NCI-H1092 treated with DMSO at 0.1 percent for 48 hours (cell line): ENCODE data around the gene C6orf52.
"Not testable (repeated sequence)": the region's sequence is repeated elsewhere in the genome, so short reads cannot be mapped to it uniquely, and the experiment has no call there.

ENCODE experiments used
- DNase-seq: peaks from one replicate; lab custom pipeline; 2025; lab: John Stamatoyannopoulos, UW

The C6orf52 gene

GRCh38 chr6:10695086-10695657 is 756 bp upstream of the C6orf52 start:
- no peak for DNase-seq

DNA sequence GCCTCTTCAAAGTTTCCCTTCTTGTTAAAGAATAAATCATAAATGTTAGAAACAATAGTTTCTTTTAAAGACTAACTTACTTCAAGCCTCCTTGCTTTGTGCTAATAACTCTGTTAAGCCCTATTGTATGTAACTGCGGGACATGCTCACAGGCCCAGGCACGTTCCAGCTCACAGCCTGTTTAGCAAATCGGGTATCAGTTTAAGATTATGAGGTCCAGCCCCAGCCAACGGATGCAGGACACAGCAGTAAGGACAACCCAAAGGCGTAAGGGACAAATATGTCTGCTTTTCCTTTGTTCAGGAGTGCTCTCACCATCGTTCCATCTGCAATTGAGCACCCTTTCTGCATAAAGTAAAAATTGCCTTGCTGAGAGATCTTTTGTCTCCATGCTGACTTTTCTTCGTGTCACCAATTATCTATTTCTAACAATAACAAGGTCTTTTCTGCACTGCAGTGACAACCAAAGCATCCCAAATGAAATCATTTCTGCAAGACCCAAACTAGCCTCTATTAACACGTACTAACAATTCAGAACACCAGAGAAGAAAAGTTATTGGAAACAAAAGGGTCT is 1.4 kb downstream of the C6orf52 start:
- no peak for DNase-seq

DNA sequence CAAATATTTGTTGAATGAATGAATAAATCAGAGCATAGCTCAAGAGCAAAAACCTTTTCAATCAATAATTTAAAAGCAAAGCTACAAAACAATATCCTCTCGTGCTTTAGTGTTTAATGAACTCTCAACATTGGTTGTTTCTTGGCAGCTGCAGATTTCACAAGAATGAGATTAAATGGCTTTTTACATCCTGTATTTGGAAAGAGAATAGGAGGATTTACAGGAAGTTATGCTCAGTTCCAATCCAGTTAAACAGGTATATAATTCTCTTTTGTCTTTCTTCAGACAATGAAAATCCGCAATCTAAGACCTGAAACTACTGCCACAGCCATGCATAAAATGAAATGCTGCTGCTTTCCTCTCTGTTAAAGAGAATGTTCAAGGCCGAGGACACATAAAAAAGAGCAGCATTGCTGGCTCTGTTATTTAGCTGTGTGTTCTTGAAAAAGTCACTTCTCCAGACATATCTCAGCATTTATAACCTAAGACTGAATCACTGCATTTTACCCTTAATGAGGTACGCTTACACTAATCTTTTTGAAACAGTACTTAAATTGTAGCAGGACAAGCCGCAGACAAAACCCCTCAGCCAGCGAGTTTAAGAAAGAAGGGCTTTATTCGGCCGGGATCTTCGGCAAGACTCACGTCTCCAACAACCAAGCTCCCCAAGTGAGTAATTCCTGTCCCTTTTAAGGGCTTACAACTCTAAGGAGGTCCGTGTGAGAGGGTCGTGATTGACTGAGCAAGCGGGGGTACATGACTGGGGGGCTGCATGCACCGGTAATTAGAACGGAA is 3.6 kb downstream of the C6orf52 start:
- peak; percentile 20 for DNase-seq

- DNase-seq: no peak
These were observed 6.8 kb downstream of the C6orf52 start for GRCh38 chr6:10687582-10687981.

DNA sequence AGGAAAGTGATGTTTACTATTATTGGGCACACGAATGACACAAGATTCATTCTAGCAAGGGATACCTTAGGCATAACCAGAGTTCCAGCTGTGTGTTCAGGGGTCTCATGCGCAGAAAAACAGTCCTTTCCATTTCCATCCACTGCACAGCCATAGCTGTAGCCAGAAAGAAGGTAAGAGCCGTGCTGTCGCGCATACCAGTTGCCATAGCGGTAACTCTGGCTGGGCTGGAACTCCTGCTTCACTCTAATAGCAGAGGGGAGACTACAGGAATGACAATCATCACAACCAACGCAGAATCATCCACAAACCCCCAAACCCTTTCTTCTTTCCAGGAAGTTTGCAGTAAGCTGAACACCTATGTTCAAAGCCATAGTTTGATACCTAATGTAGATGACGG is 7.5 kb downstream of the C6orf52 start:
- no peak for DNase-seq

GRCh38 chr6:10685092-10685915 is 9.1 kb downstream of the C6orf52 start:
- DNase-seq: no peak

DNA sequence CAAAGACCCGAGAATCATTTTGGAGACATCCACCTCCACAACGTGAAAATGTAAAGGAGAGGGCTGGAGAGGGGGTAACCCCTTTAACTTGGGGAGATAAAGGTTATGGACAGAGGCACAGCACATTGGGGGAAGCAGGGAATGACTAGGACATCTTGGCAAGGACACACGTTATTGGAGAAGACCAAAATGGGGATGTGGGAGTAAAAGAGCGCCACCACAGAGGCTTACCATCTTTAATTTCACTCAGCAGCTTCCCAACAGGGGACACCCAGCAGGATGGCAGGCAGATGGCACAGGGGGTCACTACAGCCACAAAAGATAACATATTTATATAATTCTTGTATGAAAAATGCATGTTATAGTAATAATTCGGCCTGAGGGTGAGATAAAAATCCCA is 9.8 kb downstream of the C6orf52 start:
- DNase-seq: no peak

GRCh38 chr6:10682355-10682988 is 11.9 kb downstream of the C6orf52 start:
- no peak for DNase-seq

DNA sequence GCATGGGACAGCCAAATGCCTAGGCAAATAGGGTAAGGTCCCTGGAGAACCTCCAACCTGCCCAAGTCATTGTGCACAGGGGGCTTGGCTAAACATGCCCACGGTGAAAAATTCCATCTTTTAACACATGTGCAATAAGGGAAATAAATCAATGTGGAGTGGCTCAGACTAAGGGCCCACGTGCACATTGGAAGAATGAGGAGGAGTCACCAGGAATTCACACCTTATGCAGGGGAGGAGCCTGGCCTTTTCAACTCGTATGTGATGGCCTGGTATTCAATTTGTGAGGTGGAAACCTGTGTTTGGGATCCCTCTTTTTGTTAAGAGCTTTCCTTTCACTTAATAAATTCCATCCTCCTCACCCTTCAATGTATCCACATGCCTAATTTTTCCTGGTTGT is 12.6 kb downstream of the C6orf52 start:
- DNase-seq: no peak

DNA sequence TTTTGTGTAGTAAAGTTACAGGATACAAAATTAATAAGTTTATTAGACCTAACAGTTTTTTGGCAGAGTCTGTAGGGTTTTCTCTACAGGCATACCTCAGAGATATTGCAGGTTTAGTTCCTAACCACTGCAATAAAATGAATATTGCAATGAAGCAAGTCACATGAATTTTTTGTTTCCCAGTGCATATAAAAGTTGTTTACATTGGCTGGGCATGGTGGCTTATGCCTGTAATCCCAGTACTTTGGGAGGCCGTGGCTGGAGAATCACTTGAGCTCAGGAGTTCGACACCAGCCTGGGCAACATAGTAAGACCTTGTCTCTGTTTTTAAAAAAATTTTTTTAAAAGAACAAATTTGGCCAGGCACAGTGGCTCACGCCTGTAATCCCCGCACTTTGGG is 16.0 kb downstream of the C6orf52 start:
- no peak for DNase-seq

DNA sequence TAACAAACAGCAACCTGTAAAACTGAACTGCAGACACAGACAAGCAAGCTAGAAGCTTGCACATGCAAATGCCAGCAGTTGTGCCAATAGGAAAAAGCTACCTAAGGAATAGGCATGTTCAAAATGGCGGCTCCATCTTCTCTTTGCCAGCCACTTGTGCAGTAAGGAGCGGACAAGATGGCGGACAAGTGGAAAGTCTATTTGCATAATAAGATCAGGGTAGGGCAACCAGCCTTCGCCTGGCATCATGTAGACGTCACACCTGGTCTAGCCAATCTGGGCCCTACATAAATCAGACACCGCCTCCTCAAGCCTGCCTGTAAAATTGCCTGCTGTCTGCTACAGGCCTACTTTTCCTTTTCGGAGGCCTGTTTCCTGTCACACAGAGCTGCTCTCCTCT is 18.0 kb downstream of the C6orf52 start:
- DNase-seq: no peak

GRCh38 chr6:10668126-10668917 is 26.1 kb downstream of the C6orf52 start:
- no peak for DNase-seq

- DNase-seq: not testable (repeated sequence)
These were observed 28.8 kb downstream of the C6orf52 start for GRCh38 chr6:10665595-10665994.

DNA sequence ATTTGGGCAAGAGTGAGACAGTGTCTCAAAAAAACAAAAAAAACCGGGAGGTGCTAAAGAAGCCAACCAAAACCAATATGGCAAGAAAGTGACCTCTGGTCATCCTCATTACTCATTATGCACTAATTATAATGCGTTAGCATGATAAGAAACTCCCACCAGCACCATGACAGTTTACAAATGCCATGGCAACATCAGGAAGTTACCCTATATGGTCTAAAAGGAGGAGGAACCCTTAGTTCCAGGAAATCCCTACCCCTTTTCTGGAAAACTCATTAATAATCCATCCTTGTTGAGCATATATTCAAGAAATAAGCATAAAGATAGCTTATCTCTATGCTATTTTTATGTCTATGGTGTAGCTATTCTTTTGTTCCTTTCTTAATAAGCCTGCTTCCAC is 31.7 kb downstream of the C6orf52 start:
- no peak for DNase-seq

- DNase-seq: no peak
These were observed 32.2 kb downstream of the C6orf52 start for GRCh38 chr6:10662207-10662606.

DNA sequence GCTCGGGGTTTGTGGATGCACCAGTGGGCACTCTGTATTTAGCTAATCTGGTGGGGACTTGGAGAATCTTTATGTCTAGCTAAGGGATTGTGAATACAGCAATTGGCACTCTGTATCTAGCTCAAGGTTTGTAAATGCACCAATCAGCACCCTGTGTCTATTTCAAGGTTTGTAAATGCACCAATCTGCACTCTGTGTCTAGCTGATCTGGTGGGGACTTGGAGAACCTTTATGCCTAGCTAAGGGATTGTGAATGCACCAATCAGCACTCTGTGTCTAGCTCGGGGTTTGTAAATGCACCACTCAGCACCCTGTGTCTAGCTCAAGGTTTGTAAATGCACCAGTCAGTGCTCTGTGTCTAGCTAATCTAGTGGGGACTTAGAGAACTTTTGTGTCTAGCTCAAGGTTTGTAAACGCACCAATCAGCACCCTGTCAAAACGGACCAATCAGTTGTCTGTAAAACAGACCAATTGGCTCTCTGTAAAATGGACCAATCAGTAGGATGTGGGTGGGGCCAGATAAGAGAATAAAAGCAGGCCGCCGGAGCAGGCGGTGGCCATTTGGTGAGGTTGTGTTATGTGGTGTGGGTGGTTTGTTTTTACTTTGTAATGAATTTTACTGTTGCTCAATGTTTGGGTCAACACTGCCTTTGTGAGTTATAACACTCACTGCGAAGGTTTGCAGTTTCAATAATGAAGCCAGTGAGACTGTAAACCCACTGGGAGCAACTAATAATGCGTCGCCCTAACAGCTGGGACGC is 33.8 kb downstream of the C6orf52 start:
- DNase-seq: not testable (repeated sequence)

- DNase-seq: no peak
These were observed 34.6 kb downstream of the C6orf52 start for GRCh38 chr6:10659699-10660348.

- no peak for DNase-seq
These were observed 35.3 kb downstream of the C6orf52 start for GRCh38 chr6:10658910-10659698.

- DNase-seq: no peak
These were observed 38.8 kb downstream of the C6orf52 start for GRCh38 chr6:10655508-10656055.
